K562 (cell line): ENCODE results near the gene THOC5.

ENCODE experiments used
- ARID4B ChIP-seq: sonication (generic); formaldehyde crosslinking; IDR thresholded peaks from 2 replicates; pipeline ENCODE4 v1.8.0; 2022; ENCODE audit warnings: mild to moderate bottlenecking, missing genetic modification reagents
- CC2D1A ChIP-seq: fragments of 450-650 bp; IDR thresholded peaks from 2 replicates; pipeline ENCODE4 v1.6.1; 2017; ENCODE audit warnings: mild to moderate bottlenecking
- CHD1 ChIP-seq: fragments of 200-600 bp; sonication (generic); IDR thresholded peaks from one replicate; pipeline ENCODE4 v1.6.1; 2012; ENCODE audit warnings: mild to moderate bottlenecking, moderate library complexity, low read length, inconsistent platforms
- CTCF ChIP-seq, 3 experiments: IDR thresholded peaks in 2 of 3; conservative IDR thresholded peaks in 1 of 3; 2 replicates each; pipeline ENCODE4 v1.5.1; 2011 to 2012; ENCODE audit warnings: low read length in 3 of 3, mild to moderate bottlenecking in 3 of 3, control low read depth in 2 of 3, improper control_type of control experiment in 1 of 3, inconsistent platforms in 1 of 3, low read depth in 1 of 3, mixed read lengths in 1 of 3, moderate library complexity in 1 of 3; ENCODE audit not compliant: insufficient read depth in 2 of 3
- POLR2A ChIP-seq: fragments of 450-650 bp; conservative IDR thresholded peaks from 2 replicates; pipeline ENCODE4 v1.6.1; 2016
- SMAD1 ChIP-seq: fragments of 150-350 bp; IDR thresholded peaks from 2 replicates; pipeline ENCODE4 v1.6.1; 2014; ENCODE audit warnings: low read length, low read depth; ENCODE audit not compliant: partially characterized antibody
- STAG1 ChIP-seq: sonication (generic); formaldehyde crosslinking; IDR thresholded peaks from 2 replicates; pipeline ENCODE4 v1.5.0; 2020; ENCODE audit warnings: missing genetic modification reagents, borderline replicate concordance
- STAT5B ChIP-seq: fragments of 250-450 bp; sonication (Bioruptor Pico); IDR thresholded peaks from 2 replicates; pipeline ENCODE4 v1.8.0; 2021; ENCODE audit warnings: mild to moderate bottlenecking, inconsistent platforms

- TF ChIP-seq POLR2A (no peak), STAG1 (CRISPR knock-in tag) (no peak), CTCF (IDR thresholded peaks at IDR 0.05 in 2 of 3, conservative IDR thresholded peaks at IDR 0.05 in 1 of 3; ENCODE audit: insufficient read depth in 2 of 3, low read depth in 1 of 3, low read length in 3 of 3) (no peak), STAT5B (CRISPR knock-in tag) (no peak), CHD1 (no peak), ARID4B (CRISPR knock-in tag) (no peak), SMAD1 (no peak), CC2D1A (no peak)
Measured at GRCh38 chr22:29457730-29458129, 95.8 kb downstream of the THOC5 start.
